Thoracic aorta (tissue), 2 donors: ENCODE data around the gene ZNF319. TPM values are rescaled to one million over a fixed set of nuclear protein-coding genes. Genes with fewer than 3 reads are reported as not detected.

ENCODE experiments used
- ATAC-seq: fragments of 150-250 bp; one replicate; pipeline ENCODE4 v1.8.0; 2017; ENCODE audit warnings: low read depth; ENCODE audit not compliant: insufficient number of reproducible peaks, low FRiP score
- DNase-seq: peaks from one replicate; pipeline ENCODE4 v3.0.0-alpha.2; 2020; ENCODE audit warnings: low spot score
- H3K27ac ChIP-seq, 2 donors: fragments of 200-600 bp; sonication (generic); 1 replicate in 1 of 2; 2 replicates in 1 of 2; pipeline ENCODE4 v1.5.1; 2016; ENCODE audit warnings: mild to moderate bottlenecking in 2 of 2, moderate library complexity in 2 of 2
- H3K27me3 ChIP-seq: fragments of 200-600 bp; sonication (generic); replicated peaks from 2 replicates; pipeline ENCODE4 v1.6.0; 2016; ENCODE audit warnings: mild to moderate bottlenecking; ENCODE audit not compliant: insufficient read depth
- H3K36me3 ChIP-seq: fragments of 200-600 bp; sonication (generic); one replicate; pipeline ENCODE4 v1.5.1; 2016
- H3K4me1 ChIP-seq, 2 donors: fragments of 200-600 bp; sonication (generic); 1 replicate in 1 of 2; 2 replicates in 1 of 2; pipeline versions ENCODE4 v1.5.1 to v1.6.0; 2016; ENCODE audit warnings: low read depth in 2 of 2, mild to moderate bottlenecking in 1 of 2; ENCODE audit not compliant: control insufficient read depth in 1 of 2
- H3K4me3 ChIP-seq: fragments of 200-600 bp; sonication (generic); 2 replicates; pipeline ENCODE4 v1.5.1; 2016; ENCODE audit warnings: mild to moderate bottlenecking
- H3K9me3 ChIP-seq: fragments of 200-600 bp; sonication (generic); 2 replicates; pipeline ENCODE4 v1.5.1; 2016
- total RNA-seq, 2 donors: library from RNA; depleted of rRNA; stranded (reverse); fragments of >200 nt; gene quantifications; one replicate each; pipeline versions ENCODE4 v1.1.0 to v1.2.3, GENCODE V29; 2016
- TF ChIP-seq, protein P1 (sequence below): fragments of 200-600 bp; sonication (generic); IDR thresholded peaks from one replicate; pipeline ENCODE4 v1.5.1; 2019; ENCODE audit warnings: antibody characterized with exemption

ZNF319 gene
- total RNA-seq, 2 donors from 2014 or later, result 6.0 to 13.8 TPM

DNA sequence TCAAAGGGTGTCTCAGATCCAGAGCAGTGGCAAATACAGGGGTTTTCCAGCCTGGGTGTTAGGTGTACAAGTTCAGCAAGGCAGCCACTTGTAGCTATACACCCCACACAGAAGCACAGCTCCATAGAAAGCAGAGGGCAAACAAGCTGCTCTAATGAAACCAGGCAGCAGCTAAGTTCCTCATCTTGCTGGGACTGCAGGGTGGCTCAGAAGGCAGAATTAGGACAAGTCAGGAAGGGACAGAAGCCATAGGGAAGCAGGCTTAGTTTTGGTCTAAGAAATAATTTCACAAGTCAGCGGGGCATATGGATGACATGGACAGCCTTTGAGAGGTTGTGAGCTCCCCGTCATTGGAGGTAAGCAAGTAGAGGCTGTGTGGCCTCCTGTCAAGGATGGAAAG is 53.2 kb downstream of the ZNF319 start:
- Histone ChIP-seq H3K27me3 (no peaks in the 10 kb centered on the region), H3K9me3 (no peaks in the 10 kb centered on the region), H3K4me3 (no peak overlapping the region), H3K27ac (no peak overlapping the region), H3K4me1 (no peaks in the 10 kb centered on the region), H3K36me3 (no peaks in the 10 kb centered on the region)
- ATAC-seq (no peak), DNase-seq (no peak)
- TF ChIP-seq, protein P1, sequence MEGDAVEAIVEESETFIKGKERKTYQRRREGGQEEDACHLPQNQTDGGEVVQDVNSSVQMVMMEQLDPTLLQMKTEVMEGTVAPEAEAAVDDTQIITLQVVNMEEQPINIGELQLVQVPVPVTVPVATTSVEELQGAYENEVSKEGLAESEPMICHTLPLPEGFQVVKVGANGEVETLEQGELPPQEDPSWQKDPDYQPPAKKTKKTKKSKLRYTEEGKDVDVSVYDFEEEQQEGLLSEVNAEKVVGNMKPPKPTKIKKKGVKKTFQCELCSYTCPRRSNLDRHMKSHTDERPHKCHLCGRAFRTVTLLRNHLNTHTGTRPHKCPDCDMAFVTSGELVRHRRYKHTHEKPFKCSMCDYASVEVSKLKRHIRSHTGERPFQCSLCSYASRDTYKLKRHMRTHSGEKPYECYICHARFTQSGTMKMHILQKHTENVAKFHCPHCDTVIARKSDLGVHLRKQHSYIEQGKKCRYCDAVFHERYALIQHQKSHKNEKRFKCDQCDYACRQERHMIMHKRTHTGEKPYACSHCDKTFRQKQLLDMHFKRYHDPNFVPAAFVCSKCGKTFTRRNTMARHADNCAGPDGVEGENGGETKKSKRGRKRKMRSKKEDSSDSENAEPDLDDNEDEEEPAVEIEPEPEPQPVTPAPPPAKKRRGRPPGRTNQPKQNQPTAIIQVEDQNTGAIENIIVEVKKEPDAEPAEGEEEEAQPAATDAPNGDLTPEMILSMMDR, result no peak

DNA sequence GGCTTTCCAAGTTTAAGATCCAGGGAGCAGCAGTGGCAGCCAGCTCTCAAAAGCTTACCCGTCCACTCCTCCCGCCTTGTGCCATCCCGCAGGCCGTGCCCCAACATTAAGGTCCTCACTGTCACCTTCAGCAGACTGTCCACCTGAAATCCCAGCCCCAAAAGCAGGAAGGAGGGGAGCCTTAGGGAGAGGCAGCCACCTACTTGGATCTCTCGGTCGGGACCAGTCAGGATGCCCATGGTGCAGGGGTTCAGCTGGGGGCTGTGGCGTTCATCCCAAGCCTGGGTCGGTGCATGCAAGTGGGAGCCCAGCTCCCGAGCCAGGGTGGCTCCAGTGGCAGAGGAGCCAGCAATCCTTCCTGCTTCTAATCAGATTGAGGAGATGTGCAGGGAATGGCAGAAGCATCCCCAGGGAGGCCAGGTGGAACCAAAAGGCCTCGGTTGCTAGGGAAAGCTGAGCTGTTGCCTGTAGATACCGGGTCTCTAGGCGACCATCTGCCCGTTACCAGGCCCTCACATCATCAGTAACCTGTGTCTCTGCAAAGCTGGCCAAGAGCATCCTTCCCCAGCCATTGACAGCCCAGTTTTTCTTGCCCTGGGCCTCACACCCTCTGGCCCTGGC is 54.2 kb downstream of the ZNF319 start:
- no peaks in the 10 kb centered on the region for H3K9me3 ChIP-seq
- no peaks in the 10 kb centered on the region for H3K27me3 ChIP-seq
- TF ChIP-seq, protein P1, result no peak
- no peak overlapping the region for H3K27ac ChIP-seq
- ATAC-seq (no peak), DNase-seq (no peak)
- H3K36me3 ChIP-seq, result no peaks in the 10 kb centered on the region
- H3K4me1 ChIP-seq, result no peaks in the 10 kb centered on the region
- H3K4me3 ChIP-seq, result no peak overlapping the region

DNA sequence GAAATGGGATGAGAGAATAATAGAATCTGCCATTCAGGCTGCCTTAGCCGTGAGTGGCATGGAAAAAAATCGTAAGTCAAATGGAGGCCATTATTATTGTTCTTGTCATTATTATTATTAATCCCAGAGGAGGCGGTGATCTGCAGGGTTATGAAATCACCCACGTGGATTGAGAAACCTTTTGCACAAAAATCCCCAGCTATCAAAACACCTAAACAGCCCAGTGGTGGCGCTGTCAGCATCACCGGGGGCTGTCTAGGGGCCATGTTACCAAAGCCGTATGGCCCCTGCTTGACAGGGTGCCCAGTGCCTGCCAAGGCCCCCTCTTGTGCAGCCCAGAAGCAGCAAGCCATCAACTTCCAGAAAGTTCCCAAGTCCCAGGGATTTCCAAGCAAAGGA is 54.7 kb downstream of the ZNF319 start:
- TF ChIP-seq, protein P1, result no peak
- ATAC-seq (no peak), DNase-seq (no peak)
- H3K27ac ChIP-seq, result no peak overlapping the region
- no peaks in the 10 kb centered on the region for H3K36me3 ChIP-seq
- H3K4me3 ChIP-seq, result no peak overlapping the region
- no peaks in the 10 kb centered on the region for H3K4me1 ChIP-seq
- H3K27me3 ChIP-seq, result no peaks in the 10 kb centered on the region
- no peaks in the 10 kb centered on the region for H3K9me3 ChIP-seq

DNA sequence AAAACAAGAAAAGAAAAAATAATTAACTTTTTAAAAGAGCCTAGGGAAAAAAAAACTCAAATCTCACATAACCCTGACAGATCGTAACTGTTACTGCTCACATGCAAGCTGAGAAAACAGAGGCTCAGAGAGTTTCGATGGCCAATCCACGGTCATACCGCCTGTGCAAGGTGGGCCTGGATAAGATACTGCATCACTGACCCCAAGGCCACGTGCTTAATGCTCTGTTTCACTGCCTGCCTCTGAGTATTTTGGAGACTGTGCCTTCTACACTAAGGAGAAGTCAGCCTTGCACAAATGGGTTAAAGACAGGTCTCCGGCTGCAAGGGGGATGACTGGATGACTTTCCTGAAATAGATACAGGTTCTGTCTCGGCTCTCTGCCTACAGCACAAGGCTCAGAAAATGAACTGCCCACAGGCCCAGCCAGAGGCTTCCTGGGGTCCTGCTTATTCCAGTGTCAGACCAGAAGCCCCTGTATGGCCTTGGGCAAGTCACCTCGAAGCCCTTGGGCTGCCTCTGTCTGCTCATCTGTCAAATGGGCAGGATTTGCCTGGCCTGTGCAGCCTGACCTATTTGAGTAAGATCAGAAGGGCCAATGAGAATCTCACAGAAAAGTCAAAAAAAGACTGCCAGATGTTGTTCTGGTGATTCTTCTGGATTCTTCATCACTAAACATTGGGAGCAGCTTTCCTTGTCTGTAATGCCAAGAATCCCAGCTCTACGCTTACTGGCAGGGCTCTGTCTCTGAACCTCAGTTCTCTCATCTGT is 55.3 kb downstream of the ZNF319 start:
- TF ChIP-seq, protein P1, result no peak
- no peak overlapping the region for H3K4me3 ChIP-seq
- H3K4me1 ChIP-seq, result no peaks in the 10 kb centered on the region
- no peak for ATAC-seq
- H3K36me3 ChIP-seq, result no peaks in the 10 kb centered on the region
- no peak overlapping the region for H3K27ac ChIP-seq
- no peaks in the 10 kb centered on the region for H3K27me3 ChIP-seq
- H3K9me3 ChIP-seq, result no peaks in the 10 kb centered on the region
- DNase-seq, result no peak

Other genes with a start within 250 kb of the ZNF319 start
- gene KIFC3, start 198.2 kb downstream of the ZNF319 start, total RNA-seq, result 100 to 1,000 TPM; 109 to 123 TPM
- gene CNGB1, start 29.5 kb downstream of the ZNF319 start, total RNA-seq, result not detected
- gene USB1, start 735 bp upstream of the ZNF319 start, total RNA-seq, result 10 to 100 TPM; 55.9 to 90.3 TPM
- gene MMP15, start 25.1 kb upstream of the ZNF319 start, total RNA-seq, result 1 to 10 TPM; 2.1 to 3.8 TPM
- 10 to 100 TPM; 48.5 to 52.5 TPM for gene CFAP20, start 128.7 kb upstream of the ZNF319 start, total RNA-seq
- gene CSNK2A2, start 197.4 kb upstream of the ZNF319 start, total RNA-seq, result 10 to 100 TPM; 29.2 to 40.1 TPM